HEK293T (cell line): Measurements from ENCODE around the gene THAP11.

Experiments
- CTCF ChIA-PET: fragments of 350-600 bp; formaldehyde crosslinking; extraction: SDS; loops from one replicate; lab custom pipeline; 2021; ENCODE audit warnings: antibody characterized with exemption, inconsistent platforms; lab: Yijun Ruan, JAX
- POLR2A ChIA-PET: fragments of 350-600 bp; formaldehyde crosslinking; extraction: SDS; loops from one replicate; lab custom pipeline; 2020; ENCODE audit warnings: antibody characterized with exemption, inconsistent platforms; lab: Yijun Ruan, JAX
- DNase-seq: peaks from one replicate; pipeline ENCODE4 v3.0.0; 2012; ENCODE audit warnings: mixed read lengths; ENCODE audit errors: extremely low spot score
- ARNT ChIP-seq: fragments of 450-650 bp; IDR thresholded peaks from 2 replicates; pipeline ENCODE4 v1.6.1; 2017; ENCODE audit warnings: mild to moderate bottlenecking
- FOXA1 ChIP-seq: fragments of 450-650 bp; IDR thresholded peaks from 2 replicates; pipeline ENCODE4 v1.6.1; 2016; ENCODE audit warnings: mild to moderate bottlenecking
- FOXM1 ChIP-seq: fragments of 450-650 bp; IDR thresholded peaks from 2 replicates; pipeline ENCODE4 v1.6.1; 2017; ENCODE audit warnings: mild to moderate bottlenecking, borderline replicate concordance
- HDGF ChIP-seq: fragments of 450-650 bp; IDR thresholded peaks from 2 replicates; pipeline ENCODE4 v1.6.1; 2017; ENCODE audit warnings: antibody characterized with exemption, borderline replicate concordance
- TF ChIP-seq, protein P1 (sequence below): fragments of 450-650 bp; IDR thresholded peaks from 2 replicates; pipeline ENCODE4 v1.6.1; 2016

The THAP11 gene

DNA sequence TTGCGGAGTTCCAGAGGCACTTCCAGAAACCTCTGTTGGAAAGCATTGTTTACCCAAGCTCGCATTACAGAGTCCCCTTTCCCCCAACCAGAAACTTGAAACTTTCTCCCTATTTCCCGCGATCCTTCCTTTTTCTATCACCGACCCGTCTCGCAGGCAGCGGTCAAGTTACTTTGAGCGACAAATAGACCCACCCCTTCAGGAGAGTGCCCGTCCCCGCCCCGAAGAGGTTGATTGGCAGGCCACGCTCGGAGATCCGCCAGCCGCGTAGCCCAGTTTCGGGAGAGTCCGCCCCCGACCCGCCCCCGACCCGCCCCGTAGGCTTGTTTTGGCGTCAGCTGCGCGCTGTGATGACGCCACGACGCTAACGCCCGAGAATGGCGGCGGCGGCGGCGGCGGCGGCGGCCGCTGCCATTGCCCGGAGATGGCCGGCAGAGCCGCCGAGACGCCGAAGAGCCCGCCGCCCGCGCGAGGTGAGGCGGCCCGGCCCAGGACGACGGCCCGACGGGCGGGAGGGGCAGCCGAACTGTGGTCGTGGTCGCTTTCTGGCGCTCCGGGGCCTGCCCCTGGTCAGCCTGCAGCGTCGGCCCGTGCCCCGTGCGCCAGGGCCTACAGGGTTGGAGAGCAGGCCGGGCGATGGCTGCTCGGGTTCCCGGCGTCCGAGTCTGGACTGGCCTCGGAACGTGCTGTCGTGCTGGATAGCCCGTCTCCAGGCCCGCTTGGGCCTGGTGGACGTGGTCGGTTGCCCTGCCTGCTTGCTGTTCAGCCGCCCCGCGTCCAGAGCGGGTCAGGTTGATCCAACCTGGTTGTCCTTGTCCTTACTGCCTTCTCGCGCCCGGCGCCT is 51.0 kb downstream of the THAP11 start, which contains the start of gene PSKH1:
PSKH1 (plus strand) TSS at position 356 of the 844 bp plus-strand sequence. CDS start 15,496 bp downstream, outside the sequence.
- DNase-seq = peak; percentile 99
- CTCF ChIA-PET = no interaction called here
- TF ChIP-seq, protein P1, sequence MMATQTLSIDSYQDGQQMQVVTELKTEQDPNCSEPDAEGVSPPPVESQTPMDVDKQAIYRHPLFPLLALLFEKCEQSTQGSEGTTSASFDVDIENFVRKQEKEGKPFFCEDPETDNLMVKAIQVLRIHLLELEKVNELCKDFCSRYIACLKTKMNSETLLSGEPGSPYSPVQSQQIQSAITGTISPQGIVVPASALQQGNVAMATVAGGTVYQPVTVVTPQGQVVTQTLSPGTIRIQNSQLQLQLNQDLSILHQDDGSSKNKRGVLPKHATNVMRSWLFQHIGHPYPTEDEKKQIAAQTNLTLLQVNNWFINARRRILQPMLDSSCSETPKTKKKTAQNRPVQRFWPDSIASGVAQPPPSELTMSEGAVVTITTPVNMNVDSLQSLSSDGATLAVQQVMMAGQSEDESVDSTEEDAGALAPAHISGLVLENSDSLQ = peak; percentile 99
- no peak for TF ChIP-seq FOXA1
- no peak for TF ChIP-seq FOXM1
- TF ChIP-seq HDGF = no peak
- TF ChIP-seq ARNT = no peak
- POLR2A ChIA-PET = interaction anchor here (0.8 to 1.6 kb wide), 9 partner anchors 9 to 360 kb away, joined by 3 to 6 read pairs (median 4); no protein-coding TSS in a partner anchor
